HL-60 (cell line): ENCODE data around the gene ZNF316.

Experiments
- DNase-seq, 2 experiments: peaks; one replicate each; pipeline ENCODE4 v3.0.0-alpha.2; 2010 to 2020; ENCODE audit warnings: low read depth in 1 of 2, low spot score in 1 of 2
- H3K27ac ChIP-seq: fragments of 250-450 bp; sonication (Bioruptor Pico); replicated peaks from 2 replicates; pipeline ENCODE4 v1.5.1; 2020; ENCODE audit warnings: mild to moderate bottlenecking, moderate library complexity
- H3K27me3 ChIP-seq: fragments of 250-450 bp; sonication (Bioruptor Pico); 2 replicates; pipeline ENCODE4 v1.5.1; 2021; ENCODE audit warnings: mild to moderate bottlenecking, moderate library complexity; ENCODE audit not compliant: insufficient read depth, poor library complexity, severe bottlenecking
- H3K4me3 ChIP-seq: replicated peaks from 2 replicates; pipeline ENCODE4 v1.5.1; 2011; ENCODE audit warnings: mild to moderate bottlenecking, control low read depth, low read length; ENCODE audit not compliant: insufficient read depth
- GABPA ChIP-seq: IDR thresholded peaks from 2 replicates; pipeline ENCODE4 v1.6.1; 2012; ENCODE audit warnings: low read depth
- POLR2AphosphoS5 ChIP-seq: IDR thresholded peaks from 2 replicates; pipeline ENCODE4 v1.6.1; 2012; ENCODE audit warnings: low read depth
- SPI1 ChIP-seq: IDR thresholded peaks from 2 replicates; pipeline ENCODE4 v1.6.1; 2012; ENCODE audit warnings: low read depth, mild to moderate bottlenecking, borderline replicate concordance
- TF ChIP-seq, protein P1 (sequence below): IDR thresholded peaks from 2 replicates; pipeline ENCODE4 v1.6.1; 2012; ENCODE audit warnings: low read depth; ENCODE audit not compliant: insufficient replicate concordance
- TF ChIP-seq, protein P2 (sequence below): IDR thresholded peaks from one replicate; pipeline ENCODE4 v1.5.1; 2011; ENCODE audit warnings: low read length, control low read depth, inconsistent platforms; ENCODE audit not compliant: insufficient read depth

ZNF316 gene

DNA sequence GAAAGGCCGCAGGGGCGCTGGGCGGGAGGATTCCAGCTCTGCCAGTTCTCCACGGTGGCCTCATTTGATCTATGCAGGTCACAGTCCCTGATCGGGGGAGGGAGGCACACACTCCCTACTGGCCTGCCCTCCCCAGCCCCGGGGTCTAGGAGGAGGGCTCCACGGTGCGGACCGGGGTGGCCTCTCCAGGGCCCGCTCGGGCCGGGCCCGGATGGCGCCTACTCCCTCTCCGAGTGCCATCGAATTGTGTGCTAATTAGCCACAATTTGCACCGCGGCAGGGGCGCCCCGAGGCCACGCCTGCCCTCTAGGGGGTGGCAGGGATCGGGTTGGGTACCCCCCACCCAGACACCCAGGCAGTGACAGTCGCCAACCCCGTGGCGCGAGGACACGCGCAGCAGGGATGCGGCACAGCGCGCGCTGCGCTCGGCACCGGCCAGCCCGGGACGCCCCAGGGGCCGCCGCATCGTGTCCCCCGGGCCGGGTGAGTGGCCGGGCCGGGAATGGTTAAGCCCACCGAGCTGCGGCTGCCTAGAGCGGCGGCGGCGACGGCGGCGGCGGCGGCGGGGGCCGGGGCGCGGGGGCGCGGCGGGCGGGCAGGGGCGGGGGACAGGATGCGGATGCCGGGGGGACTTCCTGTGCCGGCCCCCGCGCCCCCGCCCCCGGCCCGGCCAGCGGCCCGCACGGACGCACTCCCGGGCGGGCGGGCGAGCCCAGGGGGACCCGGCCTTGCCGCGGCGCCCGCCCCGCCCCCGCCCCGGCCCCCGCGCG is 22.0 kb upstream of the ZNF316 start, which contains the start of gene ZNF853:
ZNF853 (plus strand) TSS at position 658 of the 770 bp plus-strand sequence. CDS start 565 bp downstream, outside the sequence.
- H3K4me3 ChIP-seq = 0 out of 2 replicates have a peak within 1 kb of the TSS, but pooled peaks have one; percentile 19
- H3K27ac ChIP-seq = no peak within 1 kb of the TSS

DNA sequence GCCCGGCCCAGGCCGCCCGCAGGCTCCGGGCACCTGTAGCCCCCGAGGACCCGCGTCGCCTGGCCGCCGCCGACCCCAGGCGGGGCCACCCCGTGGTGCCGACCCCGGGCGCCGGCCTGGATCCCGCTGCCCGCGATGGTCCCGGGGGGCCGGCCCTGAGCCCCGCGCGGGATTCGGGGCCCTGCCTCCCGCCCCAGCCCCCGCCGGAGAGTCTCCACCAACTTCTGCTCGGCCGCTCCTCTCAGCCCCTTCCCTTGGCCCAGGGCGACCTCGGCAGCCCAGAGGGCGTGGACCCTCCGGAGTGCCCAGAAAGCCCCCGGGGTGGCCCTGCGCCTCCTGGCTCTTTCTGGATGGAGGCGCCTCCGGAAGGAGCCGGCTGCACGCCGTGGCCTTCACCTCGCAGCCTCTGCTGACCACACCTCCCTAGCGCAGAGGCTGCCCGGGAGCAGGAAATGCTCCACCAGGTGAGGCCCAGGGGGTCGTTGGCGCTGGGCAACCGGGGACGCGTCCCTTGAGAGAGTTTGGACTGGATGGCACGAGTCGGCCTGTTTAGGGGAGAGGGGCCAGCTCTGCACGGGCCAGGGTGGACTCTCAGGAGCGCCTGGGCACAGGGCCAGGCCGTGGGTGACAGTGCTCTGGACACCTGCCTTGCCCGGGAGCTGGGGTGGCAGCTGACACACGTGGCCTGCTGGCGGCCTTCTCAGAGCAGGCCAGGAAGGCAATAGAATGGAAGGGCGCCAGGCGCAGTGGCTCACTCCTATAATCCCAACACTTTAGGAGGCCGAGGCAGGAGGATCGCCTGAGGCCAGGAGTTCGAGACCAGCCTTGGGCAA is 21.2 kb upstream of the ZNF316 start:
- TF ChIP-seq SPI1 (no peak), POLR2AphosphoS5 (no peak), GABPA (no peak)
- TF ChIP-seq, protein P1, sequence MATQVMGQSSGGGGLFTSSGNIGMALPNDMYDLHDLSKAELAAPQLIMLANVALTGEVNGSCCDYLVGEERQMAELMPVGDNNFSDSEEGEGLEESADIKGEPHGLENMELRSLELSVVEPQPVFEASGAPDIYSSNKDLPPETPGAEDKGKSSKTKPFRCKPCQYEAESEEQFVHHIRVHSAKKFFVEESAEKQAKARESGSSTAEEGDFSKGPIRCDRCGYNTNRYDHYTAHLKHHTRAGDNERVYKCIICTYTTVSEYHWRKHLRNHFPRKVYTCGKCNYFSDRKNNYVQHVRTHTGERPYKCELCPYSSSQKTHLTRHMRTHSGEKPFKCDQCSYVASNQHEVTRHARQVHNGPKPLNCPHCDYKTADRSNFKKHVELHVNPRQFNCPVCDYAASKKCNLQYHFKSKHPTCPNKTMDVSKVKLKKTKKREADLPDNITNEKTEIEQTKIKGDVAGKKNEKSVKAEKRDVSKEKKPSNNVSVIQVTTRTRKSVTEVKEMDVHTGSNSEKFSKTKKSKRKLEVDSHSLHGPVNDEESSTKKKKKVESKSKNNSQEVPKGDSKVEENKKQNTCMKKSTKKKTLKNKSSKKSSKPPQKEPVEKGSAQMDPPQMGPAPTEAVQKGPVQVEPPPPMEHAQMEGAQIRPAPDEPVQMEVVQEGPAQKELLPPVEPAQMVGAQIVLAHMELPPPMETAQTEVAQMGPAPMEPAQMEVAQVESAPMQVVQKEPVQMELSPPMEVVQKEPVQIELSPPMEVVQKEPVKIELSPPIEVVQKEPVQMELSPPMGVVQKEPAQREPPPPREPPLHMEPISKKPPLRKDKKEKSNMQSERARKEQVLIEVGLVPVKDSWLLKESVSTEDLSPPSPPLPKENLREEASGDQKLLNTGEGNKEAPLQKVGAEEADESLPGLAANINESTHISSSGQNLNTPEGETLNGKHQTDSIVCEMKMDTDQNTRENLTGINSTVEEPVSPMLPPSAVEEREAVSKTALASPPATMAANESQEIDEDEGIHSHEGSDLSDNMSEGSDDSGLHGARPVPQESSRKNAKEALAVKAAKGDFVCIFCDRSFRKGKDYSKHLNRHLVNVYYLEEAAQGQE = no peak
- TF ChIP-seq, protein P2, sequence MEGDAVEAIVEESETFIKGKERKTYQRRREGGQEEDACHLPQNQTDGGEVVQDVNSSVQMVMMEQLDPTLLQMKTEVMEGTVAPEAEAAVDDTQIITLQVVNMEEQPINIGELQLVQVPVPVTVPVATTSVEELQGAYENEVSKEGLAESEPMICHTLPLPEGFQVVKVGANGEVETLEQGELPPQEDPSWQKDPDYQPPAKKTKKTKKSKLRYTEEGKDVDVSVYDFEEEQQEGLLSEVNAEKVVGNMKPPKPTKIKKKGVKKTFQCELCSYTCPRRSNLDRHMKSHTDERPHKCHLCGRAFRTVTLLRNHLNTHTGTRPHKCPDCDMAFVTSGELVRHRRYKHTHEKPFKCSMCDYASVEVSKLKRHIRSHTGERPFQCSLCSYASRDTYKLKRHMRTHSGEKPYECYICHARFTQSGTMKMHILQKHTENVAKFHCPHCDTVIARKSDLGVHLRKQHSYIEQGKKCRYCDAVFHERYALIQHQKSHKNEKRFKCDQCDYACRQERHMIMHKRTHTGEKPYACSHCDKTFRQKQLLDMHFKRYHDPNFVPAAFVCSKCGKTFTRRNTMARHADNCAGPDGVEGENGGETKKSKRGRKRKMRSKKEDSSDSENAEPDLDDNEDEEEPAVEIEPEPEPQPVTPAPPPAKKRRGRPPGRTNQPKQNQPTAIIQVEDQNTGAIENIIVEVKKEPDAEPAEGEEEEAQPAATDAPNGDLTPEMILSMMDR = no peak
- no peak for DNase-seq
- H3K27me3 ChIP-seq = peaks cover 24% of the 10 kb centered on the region
- H3K4me3 ChIP-seq = no peak overlapping the region
- H3K27ac ChIP-seq = no peak overlapping the region

More for the DNA sequence above, 22.0 kb upstream of the ZNF316 start, which contains the start of gene ZNF853:
- TF ChIP-seq, protein P1 = no peak
- TF ChIP-seq POLR2AphosphoS5 (no peak), GABPA (no peak), SPI1 (no peak)
- TF ChIP-seq, protein P2 = no peak
- H3K27me3 ChIP-seq = peaks cover 24% of the 10 kb centered on the region
- no peak for DNase-seq

DNA sequence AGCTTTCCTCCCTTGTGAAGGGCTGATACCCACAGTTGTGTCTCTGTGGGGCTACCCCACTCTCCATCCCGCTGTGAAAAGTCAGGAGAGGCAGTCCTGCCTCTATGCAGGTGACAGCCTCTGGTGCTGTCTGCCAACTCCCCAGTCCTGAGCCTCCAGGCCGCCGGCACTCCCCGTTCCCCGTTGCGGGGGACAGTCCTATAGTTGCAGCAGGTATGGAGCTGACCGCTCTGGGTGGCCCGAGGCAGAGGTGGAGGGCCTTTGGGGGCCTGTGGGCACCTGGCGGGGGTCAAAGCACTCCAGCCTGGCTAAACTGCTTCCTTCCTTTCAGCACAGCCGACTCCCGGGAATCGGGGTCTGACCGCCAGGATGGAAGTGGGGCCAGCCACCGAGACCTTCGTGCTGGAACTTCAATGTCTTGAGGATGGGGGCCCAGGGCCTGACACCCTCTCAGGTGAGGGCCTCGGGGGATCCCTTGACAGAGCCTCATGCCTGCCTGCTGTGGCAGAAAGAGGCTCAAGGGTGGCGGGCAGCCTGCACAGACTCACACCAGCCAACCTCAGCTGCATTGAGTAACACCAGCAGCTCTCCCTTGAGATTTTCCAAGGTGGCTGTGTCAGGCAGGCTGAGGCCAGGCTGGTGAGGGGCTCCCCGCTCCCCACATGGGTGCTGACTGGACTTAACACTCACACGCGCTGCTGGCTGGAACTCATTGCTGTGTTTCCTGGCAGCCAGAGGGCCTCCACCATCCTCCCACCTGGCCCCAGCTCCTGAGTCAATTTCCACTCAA is 20.1 kb upstream of the ZNF316 start:
- DNase-seq = no peak
- H3K27ac ChIP-seq = no peak overlapping the region
- no peak overlapping the region for H3K4me3 ChIP-seq
- peaks cover 24% of the 10 kb centered on the region for H3K27me3 ChIP-seq
- TF ChIP-seq POLR2AphosphoS5 (no peak), SPI1 (no peak), GABPA (no peak)
- TF ChIP-seq, protein P1 = no peak
- TF ChIP-seq, protein P2 = no peak
